Measurements from ENCODE around the gene DIDO1.
A peak's percentile ranks its signal among the peaks of the same experiment; 100 is the strongest.

Gene DIDO1

GRCh38 chr20:62879275-62880146 lies 46.8 kb downstream of the DIDO1 start:
- DNase-seq (ENCODE audit: low spot score): no peak

DNA sequence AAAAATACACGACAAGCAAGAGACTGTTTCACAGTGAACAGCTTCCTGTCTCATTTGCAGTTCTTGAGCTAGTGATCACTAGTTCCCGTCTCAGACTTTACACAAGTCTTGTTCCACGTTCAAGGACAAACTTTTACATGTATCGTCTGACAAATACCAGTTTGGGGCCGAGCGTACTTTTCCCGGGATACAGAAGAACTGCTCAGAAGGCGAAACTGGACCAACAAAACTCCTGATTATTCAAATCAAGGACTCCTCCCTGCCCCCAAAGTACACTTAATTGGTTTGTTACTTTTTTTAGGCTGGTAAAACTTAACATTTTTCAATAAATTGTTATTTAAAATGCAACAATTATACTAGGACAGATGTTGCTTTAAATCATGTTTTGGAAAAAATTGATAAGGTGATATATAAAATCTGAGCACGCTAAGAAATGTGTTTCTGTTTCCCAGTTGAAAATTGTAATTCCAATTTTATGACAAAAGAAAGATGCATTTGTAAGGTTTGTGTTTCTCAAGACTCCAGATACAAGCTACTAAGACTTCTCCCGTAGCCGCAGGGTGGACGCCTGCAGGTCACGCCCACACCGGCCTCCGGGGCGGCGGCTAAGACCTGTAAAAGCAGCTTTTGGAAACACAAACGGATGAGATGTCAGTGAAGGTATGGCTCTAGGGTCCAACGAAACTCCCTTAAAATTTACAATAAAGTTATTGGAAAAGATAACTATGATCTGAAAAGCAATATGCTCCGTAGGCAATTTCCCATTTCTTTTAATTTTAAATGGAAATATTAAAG lies 47.9 kb downstream of the DIDO1 start:
- DNase-seq (ENCODE audit: low spot score): no peak

DNA sequence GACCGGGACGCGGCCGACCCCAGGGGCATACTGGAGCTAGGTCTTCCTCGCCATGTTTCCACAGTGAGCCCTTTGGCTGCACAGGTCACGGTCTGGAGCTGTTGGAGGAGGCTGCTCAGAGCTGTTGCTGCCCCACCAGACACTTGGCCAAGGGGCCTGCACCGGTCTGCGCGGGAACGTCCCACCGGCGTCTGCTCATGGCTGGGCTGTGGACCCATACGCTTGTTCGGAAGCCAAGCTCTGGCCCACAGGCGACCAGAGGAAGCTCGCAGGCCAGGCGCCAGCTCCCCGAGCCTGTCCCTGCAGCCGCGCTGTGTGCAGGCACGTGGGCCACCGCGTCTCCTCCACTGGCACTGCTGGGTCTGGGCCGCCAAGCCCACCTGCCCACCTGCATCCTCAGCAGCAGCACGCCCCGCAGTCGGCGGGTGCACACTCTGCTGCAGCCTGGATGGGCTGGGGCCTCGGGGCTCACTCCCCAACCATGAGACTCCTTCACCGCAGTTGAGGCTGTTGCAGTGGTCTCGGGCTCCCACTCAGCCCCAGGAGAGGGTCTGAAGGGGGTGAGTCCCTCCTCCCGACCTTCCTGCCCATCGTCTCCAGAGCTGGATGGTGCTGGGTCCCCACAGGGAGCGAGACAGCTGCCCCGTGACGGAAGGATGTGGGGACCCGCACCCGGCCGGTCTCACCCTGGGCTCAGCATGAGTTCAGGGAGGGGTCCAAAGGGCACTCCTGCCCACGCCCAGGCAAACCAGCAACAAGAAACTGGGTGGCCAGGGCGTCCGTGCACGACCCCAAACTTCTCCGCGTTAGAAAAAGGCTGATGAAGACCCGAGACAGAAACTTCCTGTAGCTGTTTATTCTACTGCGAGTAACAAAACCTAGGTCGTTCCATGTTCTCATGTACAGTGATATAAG lies 49.1 kb downstream of the DIDO1 start:
- DNase-seq (ENCODE audit: low spot score): no peak

DNA sequence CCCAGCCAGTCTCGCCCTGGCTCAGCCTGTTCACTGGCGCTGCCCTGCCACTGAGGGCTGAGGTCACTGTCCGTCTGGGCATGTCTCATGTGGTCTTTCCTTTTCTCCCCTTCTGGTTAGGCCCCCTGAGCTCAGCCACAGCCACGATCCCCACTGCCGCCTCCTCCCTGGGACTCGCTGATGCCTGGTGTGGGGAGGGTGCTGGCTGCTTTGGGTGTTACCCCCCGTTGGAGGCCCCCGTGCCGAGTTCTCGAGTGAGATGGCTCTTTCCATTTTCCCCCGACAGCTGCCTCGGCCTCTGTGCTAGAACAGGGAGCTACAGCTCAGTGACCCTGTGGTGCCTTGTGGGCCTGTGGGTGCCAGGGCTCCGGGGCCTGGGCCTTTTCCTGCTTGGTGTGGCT lies 49.8 kb downstream of the DIDO1 start:
- no peak for DNase-seq (ENCODE audit: low spot score)

DNA sequence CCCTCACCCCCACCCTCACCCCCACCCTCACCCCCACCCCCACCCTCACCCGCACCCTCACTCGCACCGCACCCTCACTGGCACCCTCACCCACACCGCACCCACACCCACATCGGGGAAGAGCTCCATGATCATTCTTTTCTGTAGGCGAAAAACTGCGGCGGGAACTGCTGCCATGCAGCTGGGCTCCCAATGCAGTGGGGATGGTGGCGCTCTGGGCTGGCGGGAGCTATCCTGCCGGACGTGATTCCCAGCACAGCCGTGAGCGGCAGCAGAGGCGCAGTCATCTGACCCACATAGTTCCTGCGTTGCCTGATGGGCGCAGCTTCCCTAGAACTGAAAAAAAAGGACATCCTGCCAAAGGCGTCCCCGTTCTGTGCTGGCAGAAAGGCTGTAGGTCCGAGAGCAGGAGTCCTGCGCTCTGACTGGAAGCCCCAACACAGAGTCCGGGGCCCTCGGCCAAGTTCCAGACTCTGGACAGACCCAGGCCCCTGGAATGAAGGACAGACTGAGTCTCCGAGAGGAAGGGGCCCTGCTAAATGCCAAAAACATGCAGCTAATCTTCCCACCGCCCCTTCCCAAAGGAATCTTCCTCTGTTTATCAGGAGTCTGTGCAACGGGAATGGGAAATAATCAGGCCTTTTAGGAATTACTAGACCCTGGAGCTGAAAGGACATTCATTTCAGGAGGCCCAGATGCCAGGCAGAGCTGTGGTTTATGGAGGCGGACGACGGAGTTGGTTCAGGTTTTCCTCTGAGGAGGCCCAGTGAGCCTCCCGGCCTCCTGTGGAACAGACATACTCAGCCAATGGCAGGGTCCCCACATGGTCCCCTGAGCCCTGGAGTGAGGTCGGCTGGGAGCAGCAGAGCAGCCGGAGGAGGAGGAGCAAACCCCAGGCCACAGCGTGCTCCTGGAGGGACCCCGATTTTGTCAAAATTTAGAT lies 50.6 kb downstream of the DIDO1 start:
- DNase-seq (ENCODE audit: low spot score): no peak

DNA sequence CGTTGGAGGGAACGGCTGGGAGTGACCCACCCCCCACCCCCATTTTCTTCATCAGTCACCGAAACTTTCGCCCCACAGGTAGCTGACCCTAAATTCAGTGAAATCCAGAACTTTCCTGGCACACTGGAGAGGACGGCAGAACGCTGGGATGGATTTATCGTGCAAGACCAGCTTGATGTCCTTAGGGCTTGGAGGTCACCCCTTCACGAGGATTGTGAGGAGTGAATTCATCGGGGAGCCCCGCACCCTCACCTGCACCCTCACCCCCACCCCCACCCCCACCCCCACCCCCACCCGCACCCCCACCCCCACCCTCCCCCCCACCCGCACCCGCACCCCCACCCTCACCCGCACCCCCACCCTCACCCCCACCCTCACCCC lies 51.4 kb downstream of the DIDO1 start:
- no peak for DNase-seq (ENCODE audit: low spot score)

GRCh38 chr20:62873681-62874031 lies 52.6 kb downstream of the DIDO1 start:
- peak; percentile 35 for DNase-seq (ENCODE audit: low spot score)

GRCh38 chr20:62873280-62873679 lies 53.0 kb downstream of the DIDO1 start:
- no peak for DNase-seq (ENCODE audit: low spot score)

- no peak for DNase-seq (ENCODE audit: low spot score)
Measured at GRCh38 chr20:62872862-62873261, 53.4 kb downstream of the DIDO1 start.

GRCh38 chr20:62872184-62872847 lies 54.0 kb downstream of the DIDO1 start:
- DNase-seq (ENCODE audit: low spot score): no peak

- DNase-seq (ENCODE audit: low spot score): no peak
Measured at GRCh38 chr20:62864207-62864606, 62.1 kb downstream of the DIDO1 start.

- DNase-seq (ENCODE audit: low spot score): peak; percentile 91
Measured at GRCh38 chr20:62861726-62862336, 64.5 kb downstream of the DIDO1 start, which contains the start of gene TCFL5. Gene TCFL5, minus strand, starts transcription at chr20:62861822. Its CDS starts 152 bp downstream, at chr20:62861670.

DNA sequence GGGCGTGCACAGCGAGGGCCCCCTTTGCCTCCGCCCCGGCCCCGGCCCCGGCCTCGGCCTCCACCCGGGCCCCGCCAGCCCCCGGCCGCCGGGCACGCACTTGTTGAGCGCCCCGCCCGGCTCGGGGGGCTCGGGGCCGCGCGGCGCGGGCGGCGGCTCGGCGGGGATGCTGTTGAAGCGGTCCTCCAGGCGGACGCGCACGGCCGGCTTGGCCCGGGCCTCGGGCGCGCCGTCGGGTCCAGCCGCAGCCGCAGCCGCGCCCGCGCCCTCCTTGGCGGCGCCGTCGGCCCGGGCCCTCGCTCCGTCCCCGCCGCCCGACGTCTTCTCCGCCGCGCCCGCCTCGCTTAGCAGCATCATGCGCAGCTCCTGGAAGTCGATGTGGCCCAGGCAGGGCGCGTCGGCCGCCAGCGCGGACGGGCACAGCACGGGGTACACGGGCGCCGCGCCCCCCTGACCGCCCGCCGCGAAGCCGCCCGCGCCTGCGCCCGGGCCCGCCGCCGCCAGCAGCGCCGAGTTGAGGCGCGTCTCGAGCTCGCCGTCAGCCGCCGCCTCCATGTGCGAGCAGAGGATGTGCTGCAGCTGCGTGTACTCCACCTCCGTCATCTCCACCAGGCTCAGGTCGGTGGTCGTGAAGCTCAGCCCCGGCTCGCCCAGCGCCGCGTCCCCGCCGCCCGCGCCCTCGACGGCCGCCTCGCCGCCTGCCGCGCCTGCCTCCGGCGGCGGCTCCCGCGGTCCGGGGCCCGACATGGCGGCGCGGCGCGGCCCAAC lies 65.2 kb downstream of the DIDO1 start:
- DNase-seq (ENCODE audit: low spot score): peak; percentile 28

- DNase-seq (ENCODE audit: low spot score): no peak
Measured at GRCh38 chr20:62860391-62860923, 65.8 kb downstream of the DIDO1 start.

- no peak for DNase-seq (ENCODE audit: low spot score)
Measured at GRCh38 chr20:62859721-62860120, 66.6 kb downstream of the DIDO1 start.

- DNase-seq (ENCODE audit: low spot score): no peak
Measured at GRCh38 chr20:62858058-62858830, 68.1 kb downstream of the DIDO1 start.

DNA sequence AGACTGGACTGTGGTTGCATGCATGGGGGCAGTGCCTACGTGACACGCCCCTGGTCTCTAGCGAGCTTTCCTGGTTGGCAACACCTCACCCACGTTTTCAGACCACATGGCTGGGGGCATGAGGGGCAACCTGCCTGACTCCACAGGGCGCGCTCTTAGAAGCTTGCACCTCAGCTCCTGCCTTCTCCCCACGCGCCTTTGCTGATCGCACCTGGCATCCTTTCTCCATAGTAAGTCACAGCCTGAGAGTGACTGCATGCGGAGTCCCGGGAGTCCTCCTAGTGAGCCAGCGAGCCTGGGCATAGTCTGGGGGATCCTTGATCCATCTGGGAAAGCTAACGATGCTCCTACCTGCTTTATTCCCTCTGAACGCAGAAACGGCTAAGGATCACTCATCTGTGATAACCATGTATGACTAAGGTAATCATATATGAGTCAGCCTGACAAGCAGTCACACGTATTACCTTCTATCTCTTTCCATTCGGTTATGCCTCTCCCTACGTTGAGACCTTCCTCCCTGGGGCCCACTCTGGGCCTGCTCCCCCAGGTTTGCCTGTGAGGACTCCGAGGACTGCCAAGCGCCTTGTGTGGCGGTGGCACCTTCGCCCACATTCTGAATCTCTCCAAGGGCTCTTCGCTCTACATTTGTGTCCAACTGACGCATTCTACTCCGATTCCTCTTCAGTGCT lies 69.2 kb downstream of the DIDO1 start:
- no peak for DNase-seq (ENCODE audit: low spot score)

- DNase-seq (ENCODE audit: low spot score): no peak
Measured at GRCh38 chr20:62855120-62855519, 71.2 kb downstream of the DIDO1 start.

Measured in CD4-positive, alpha-beta T cell treated with Interleukin-15 for 4 hours (primary cell).